ENCODE measurements around the gene OR12D3. TPM values are rescaled to one million over a fixed set of nuclear protein-coding genes. Genes with fewer than 3 reads are reported as not detected.

Gene OR12D3
- total and polyA plus RNA-seq, 8 donors = not detected

GRCh38 chr6:29403801-29404200, 28.7 kb upstream of the OR12D3 start:
- no peak overlapping the region for H3K4me3 ChIP-seq
- H3K4me1 ChIP-seq = no peaks in the 10 kb centered on the region
- no peak overlapping the region for H3K27ac ChIP-seq
- H3K36me3 ChIP-seq = no peaks in the 10 kb centered on the region
- intact Hi-C loops (cut with DNase I) = no loop called here
- peaks cover 0 to 5% of the 10 kb centered on the region in 2 donors for H3K9me3 ChIP-seq
- no peak for TF ChIP-seq CTCF (IDR thresholded peaks at IDR 0.05)
- DNase-seq (no peak), ATAC-seq (no peak)
- H3K27me3 ChIP-seq = no peaks in the 10 kb centered on the region

- no peak overlapping the region for H3K27ac ChIP-seq
- H3K4me1 ChIP-seq = no peaks in the 10 kb centered on the region
- intact Hi-C loops (cut with DNase I) = no loop called here
- ATAC-seq (no peak), DNase-seq (no peak)
- no peaks in the 10 kb centered on the region for H3K9me3 ChIP-seq
- H3K36me3 ChIP-seq = no peaks in the 10 kb centered on the region
- no peaks in the 10 kb centered on the region for H3K27me3 ChIP-seq
- no peak overlapping the region for H3K4me3 ChIP-seq
- no peak for TF ChIP-seq CTCF (IDR thresholded peaks at IDR 0.05)
These were observed 24.4 kb upstream of the OR12D3 start for GRCh38 chr6:29399525-29399924.

- H3K4me3 ChIP-seq = no peak within 1 kb of the TSS
- H3K9me3 ChIP-seq = no peaks in the 10 kb centered on the region
- H3K27ac ChIP-seq = no peak within 1 kb of the TSS
- no peak for ATAC-seq
- no peak for TF ChIP-seq CTCF (IDR thresholded peaks at IDR 0.05)
- H3K27me3 ChIP-seq = peaks cover 0 to 9% of the 10 kb centered on the region in 2 donors
- no peak for DNase-seq
- H3K36me3 ChIP-seq = no peaks in the 10 kb centered on the region
- intact Hi-C loops (cut with DNase I) = no loop called here
- no peaks in the 10 kb centered on the region for H3K4me1 ChIP-seq
These were observed 20.2 kb upstream of the OR12D3 start, which contains the start of gene OR12D2 for GRCh38 chr6:29395331-29395730. Gene OR12D2 (plus strand): TSS chr6:29395631. CDS start chr6:29396700, 1,069 bp downstream.

- H3K27ac ChIP-seq = no peak overlapping the region
- ATAC-seq (no peak), DNase-seq (no peak)
- intact Hi-C loops (cut with DNase I) = no loop called here
- peaks cover 0 to 9% of the 10 kb centered on the region in 2 donors for H3K27me3 ChIP-seq
- no peaks in the 10 kb centered on the region for H3K4me1 ChIP-seq
- H3K9me3 ChIP-seq = no peaks in the 10 kb centered on the region
- no peak overlapping the region for H3K4me3 ChIP-seq
- no peaks in the 10 kb centered on the region for H3K36me3 ChIP-seq
- TF ChIP-seq CTCF (IDR thresholded peaks at IDR 0.05) = no peak
These were observed 13.4 kb upstream of the OR12D3 start for GRCh38 chr6:29388533-29388932.

GRCh38 chr6:29376003-29376402, 912 bp upstream of the OR12D3 start:
- no peak overlapping the region for H3K27ac ChIP-seq
- H3K4me1 ChIP-seq = no peaks in the 10 kb centered on the region
- H3K4me3 ChIP-seq = no peak overlapping the region
- intact Hi-C loops (cut with DNase I) = no loop called here
- H3K36me3 ChIP-seq = no peaks in the 10 kb centered on the region
- peaks cover 0 to 7% of the 10 kb centered on the region in 2 donors for H3K27me3 ChIP-seq
- no peaks in the 10 kb centered on the region for H3K9me3 ChIP-seq
- no peak for TF ChIP-seq CTCF (IDR thresholded peaks at IDR 0.05)
- DNase-seq = peak in 2 of 4 donors; percentile 1 to 7
- peak; percentile 33 for ATAC-seq

Measured in left lung (tissue), 10 donors.